Measurements from ENCODE around the gene RAB4A. TPM values are rescaled to one million over a fixed set of nuclear protein-coding genes. Genes with fewer than 3 reads are reported as not detected.

RAB4A gene
- total and polyA plus RNA-seq, 9 of the 15 experiments (the other 6 are each of a cell fraction or from before 2014, with no cell fraction given): 8.3 to 61.0 (median 26.7) TPM

- peak; percentile 82 for TF ChIP-seq DEAF1 (CRISPR knock-in tag; IDR thresholded peaks at IDR 0.05)
- no peak for TF ChIP-seq NCOA6 (IDR thresholded peaks at IDR 0.05)
- TF ChIP-seq PATZ1 (CRISPR knock-in tag; IDR thresholded peaks at IDR 0.05; ENCODE audit: borderline replicate concordance): no peak
- TF ChIP-seq HDAC2 (IDR thresholded peaks at IDR 0.05): no peak
- no peak for TF ChIP-seq ZNF445 (CRISPR knock-in tag; IDR thresholded peaks at IDR 0.05; ENCODE audit: low read depth)
- 0 out of 4 replicates have a peak, but pooled peaks of 1 of the 2 experiments have one; percentile 47 for TF ChIP-seq ARNT (IDR thresholded peaks at IDR 0.05)
- TF ChIP-seq MLX (CRISPR knock-in tag; conservative IDR thresholded peaks at IDR 0.05): no peak
- no peak for TF ChIP-seq ZNF124 (CRISPR knock-in tag; IDR thresholded peaks at IDR 0.05)
- no peak for TF ChIP-seq POLR2A (conservative IDR thresholded peaks at IDR 0.05)
- peak; percentile 61; the same call in 1 of the 2 replicates for TF ChIP-seq STAG1 (CRISPR knock-in tag; IDR thresholded peaks at IDR 0.05; ENCODE audit: borderline replicate concordance)
- no peak for TF ChIP-seq RUNX1 (IDR thresholded peaks at IDR 0.05; ENCODE audit: low read depth)
- no peak for TF ChIP-seq ZNF347 (CRISPR knock-in tag; IDR thresholded peaks at IDR 0.05; ENCODE audit: low read depth)
- peak; percentile 33 for TF ChIP-seq NEUROD1 (IDR thresholded peaks at IDR 0.05; ENCODE audit: borderline replicate concordance, low read depth, low read length, partially characterized antibody)
- TF ChIP-seq MYC (IDR thresholded peaks at IDR 0.05; ENCODE audit: low read depth, low read length): 0 out of 2 replicates have a peak, but pooled peaks have one; percentile 18
- no peak for TF ChIP-seq MYC (CRISPR knock-in tag; IDR thresholded peaks at IDR 0.05; ENCODE audit: borderline replicate concordance, low read depth)
- no peak for TF ChIP-seq ZNF584 (CRISPR knock-in tag; IDR thresholded peaks at IDR 0.05; ENCODE audit: low read depth)
- TF ChIP-seq HDGF (IDR thresholded peaks at IDR 0.05): no peak
- peak; percentile 90 to 94 for TF ChIP-seq RAD21 (CRISPR knock-in tag; conservative IDR thresholded peaks at IDR 0.05 in 1 of 2, IDR thresholded peaks at IDR 0.05 in 1 of 2)
- TF ChIP-seq GABPB1 (CRISPR knock-in tag; IDR thresholded peaks at IDR 0.05): no peak
- no peak for TF ChIP-seq ATF6 (CRISPR knock-in tag; IDR thresholded peaks at IDR 0.05)
- peak; percentile 76 for TF ChIP-seq ZFP36 (IDR thresholded peaks at IDR 0.05; ENCODE audit: low read depth, low read length, partially characterized antibody)
- TF ChIP-seq BRD9 (IDR thresholded peaks at IDR 0.05; ENCODE audit: low read depth, partially characterized antibody): no peak
- no peak for TF ChIP-seq KAT7 (CRISPR knock-in tag; IDR thresholded peaks at IDR 0.05; ENCODE audit: borderline replicate concordance)
These were observed 43.5 kb upstream of the RAB4A start (continued) for GRCh38 chr1:229227298-229227919.
